ENCODE data around the gene FDXR.
"Not testable (repeated sequence)": the region's sequence is repeated elsewhere in the genome, so short reads cannot be mapped to it uniquely, and the experiment has no call there.

FDXR gene

DNA sequence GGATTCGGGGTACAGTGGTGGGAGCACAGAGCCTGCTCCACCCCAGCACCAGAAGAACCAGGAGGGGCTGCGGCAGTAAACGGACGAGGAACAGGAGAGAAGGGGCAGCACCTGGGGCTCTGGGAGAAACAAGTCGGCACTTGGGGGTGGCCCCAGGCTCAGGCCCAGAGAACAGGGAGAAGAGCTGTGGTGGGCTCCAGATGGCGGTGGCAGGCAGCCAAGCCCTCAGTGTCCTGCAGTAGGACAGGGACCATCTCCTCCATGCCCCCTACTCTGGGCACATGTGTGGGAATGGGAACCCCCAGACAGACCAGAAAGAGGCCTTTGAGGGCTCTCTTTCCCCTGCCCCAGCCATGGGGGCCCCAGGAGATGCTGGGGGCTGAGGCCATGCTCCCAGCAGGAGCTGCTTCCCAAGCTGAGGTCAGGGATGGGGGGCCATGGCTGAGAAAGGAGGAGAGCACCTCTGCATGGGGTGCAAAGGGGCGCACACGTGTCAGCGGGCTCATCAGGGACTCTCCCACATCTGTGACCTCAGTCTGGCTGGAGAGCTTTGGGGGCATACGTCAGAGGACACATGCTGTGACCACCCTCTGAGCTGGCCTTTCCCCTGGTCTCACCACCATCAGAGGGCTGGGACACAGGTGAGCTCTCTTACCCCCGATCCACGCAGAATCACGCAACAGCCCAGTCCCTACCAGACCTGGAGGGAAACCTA lies 43.5 kb upstream of the FDXR start:
- Histone ChIP-seq H3K27ac (replicated peaks) (no peak overlapping the region), H3K4me3 (replicated peaks; ENCODE audit: insufficient read depth, low read length) (no peak overlapping the region)
- TF ChIP-seq GABPA (IDR thresholded peaks at IDR 0.05; ENCODE audit: low read depth): no peak
- no peak for TF ChIP-seq SPI1 (IDR thresholded peaks at IDR 0.05; ENCODE audit: borderline replicate concordance, low read depth)
- TF ChIP-seq POLR2AphosphoS5 (IDR thresholded peaks at IDR 0.05; ENCODE audit: low read depth): no peak
- TF ChIP-seq, protein P1, sequence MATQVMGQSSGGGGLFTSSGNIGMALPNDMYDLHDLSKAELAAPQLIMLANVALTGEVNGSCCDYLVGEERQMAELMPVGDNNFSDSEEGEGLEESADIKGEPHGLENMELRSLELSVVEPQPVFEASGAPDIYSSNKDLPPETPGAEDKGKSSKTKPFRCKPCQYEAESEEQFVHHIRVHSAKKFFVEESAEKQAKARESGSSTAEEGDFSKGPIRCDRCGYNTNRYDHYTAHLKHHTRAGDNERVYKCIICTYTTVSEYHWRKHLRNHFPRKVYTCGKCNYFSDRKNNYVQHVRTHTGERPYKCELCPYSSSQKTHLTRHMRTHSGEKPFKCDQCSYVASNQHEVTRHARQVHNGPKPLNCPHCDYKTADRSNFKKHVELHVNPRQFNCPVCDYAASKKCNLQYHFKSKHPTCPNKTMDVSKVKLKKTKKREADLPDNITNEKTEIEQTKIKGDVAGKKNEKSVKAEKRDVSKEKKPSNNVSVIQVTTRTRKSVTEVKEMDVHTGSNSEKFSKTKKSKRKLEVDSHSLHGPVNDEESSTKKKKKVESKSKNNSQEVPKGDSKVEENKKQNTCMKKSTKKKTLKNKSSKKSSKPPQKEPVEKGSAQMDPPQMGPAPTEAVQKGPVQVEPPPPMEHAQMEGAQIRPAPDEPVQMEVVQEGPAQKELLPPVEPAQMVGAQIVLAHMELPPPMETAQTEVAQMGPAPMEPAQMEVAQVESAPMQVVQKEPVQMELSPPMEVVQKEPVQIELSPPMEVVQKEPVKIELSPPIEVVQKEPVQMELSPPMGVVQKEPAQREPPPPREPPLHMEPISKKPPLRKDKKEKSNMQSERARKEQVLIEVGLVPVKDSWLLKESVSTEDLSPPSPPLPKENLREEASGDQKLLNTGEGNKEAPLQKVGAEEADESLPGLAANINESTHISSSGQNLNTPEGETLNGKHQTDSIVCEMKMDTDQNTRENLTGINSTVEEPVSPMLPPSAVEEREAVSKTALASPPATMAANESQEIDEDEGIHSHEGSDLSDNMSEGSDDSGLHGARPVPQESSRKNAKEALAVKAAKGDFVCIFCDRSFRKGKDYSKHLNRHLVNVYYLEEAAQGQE (IDR thresholded peaks at IDR 0.05; ENCODE audit: insufficient replicate concordance, low read depth): no peak
- TF ChIP-seq, protein P2, sequence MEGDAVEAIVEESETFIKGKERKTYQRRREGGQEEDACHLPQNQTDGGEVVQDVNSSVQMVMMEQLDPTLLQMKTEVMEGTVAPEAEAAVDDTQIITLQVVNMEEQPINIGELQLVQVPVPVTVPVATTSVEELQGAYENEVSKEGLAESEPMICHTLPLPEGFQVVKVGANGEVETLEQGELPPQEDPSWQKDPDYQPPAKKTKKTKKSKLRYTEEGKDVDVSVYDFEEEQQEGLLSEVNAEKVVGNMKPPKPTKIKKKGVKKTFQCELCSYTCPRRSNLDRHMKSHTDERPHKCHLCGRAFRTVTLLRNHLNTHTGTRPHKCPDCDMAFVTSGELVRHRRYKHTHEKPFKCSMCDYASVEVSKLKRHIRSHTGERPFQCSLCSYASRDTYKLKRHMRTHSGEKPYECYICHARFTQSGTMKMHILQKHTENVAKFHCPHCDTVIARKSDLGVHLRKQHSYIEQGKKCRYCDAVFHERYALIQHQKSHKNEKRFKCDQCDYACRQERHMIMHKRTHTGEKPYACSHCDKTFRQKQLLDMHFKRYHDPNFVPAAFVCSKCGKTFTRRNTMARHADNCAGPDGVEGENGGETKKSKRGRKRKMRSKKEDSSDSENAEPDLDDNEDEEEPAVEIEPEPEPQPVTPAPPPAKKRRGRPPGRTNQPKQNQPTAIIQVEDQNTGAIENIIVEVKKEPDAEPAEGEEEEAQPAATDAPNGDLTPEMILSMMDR (IDR thresholded peaks at IDR 0.05; ENCODE audit: insufficient read depth, low read length): no peak

DNA sequence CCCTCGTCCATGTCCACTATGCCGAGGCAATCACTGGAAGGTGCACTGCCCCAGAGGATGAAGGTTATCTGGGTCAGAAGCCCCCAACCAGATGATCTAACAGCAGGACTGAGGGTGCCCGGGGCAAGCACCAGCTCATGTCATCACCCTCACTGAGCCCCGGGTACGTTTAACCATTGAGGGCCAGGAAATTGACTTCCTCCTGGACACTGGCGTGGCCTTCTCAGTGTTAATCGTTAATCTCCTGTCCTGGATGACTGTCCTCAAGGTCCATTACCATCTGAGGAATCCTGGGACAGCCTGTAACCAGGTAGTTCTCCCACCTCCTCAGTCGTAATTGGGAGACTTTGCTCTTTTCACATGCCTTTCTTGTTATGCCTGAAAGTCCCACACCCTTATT lies 38.6 kb upstream of the FDXR start:
- H3K27ac ChIP-seq (replicated peaks); DNase-seq (ENCODE audit: low read depth in 1 of 2, low spot score in 1 of 2); H3K4me3 ChIP-seq (replicated peaks; ENCODE audit: insufficient read depth, low read length); H3K27me3 ChIP-seq (ENCODE audit: insufficient read depth, poor library complexity, severe bottlenecking): not testable (repeated sequence)

More for the DNA sequence above, 43.5 kb upstream of the FDXR start:
- no peaks in the 10 kb centered on the region for H3K27me3 ChIP-seq (ENCODE audit: insufficient read depth, poor library complexity, severe bottlenecking)
- no peak for DNase-seq (ENCODE audit: low read depth in 1 of 2, low spot score in 1 of 2)

DNA sequence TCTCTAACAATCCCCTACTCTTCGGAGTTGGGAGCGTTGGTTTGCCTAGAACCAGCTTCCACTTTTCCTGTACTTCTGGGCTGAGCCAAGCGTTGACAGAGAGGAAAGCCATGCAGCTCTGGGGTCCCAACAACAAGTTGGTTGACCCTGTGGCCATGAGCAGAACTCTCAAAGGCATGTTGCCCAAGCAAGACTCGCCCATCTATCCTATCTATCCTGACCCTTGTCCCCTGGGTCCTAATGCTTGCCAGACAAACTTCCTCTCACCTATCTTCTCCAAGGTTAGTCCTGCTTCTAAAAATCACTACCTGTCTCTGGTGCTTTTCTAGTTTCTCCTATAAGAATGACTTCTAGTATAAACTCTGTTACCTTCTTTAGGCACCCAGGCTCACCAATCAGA lies 36.3 kb upstream of the FDXR start:
- not testable (repeated sequence) for DNase-seq (ENCODE audit: low read depth in 1 of 2, low spot score in 1 of 2); H3K4me3 ChIP-seq (replicated peaks; ENCODE audit: insufficient read depth, low read length); H3K27ac ChIP-seq (replicated peaks); H3K27me3 ChIP-seq (ENCODE audit: insufficient read depth, poor library complexity, severe bottlenecking)

DNA sequence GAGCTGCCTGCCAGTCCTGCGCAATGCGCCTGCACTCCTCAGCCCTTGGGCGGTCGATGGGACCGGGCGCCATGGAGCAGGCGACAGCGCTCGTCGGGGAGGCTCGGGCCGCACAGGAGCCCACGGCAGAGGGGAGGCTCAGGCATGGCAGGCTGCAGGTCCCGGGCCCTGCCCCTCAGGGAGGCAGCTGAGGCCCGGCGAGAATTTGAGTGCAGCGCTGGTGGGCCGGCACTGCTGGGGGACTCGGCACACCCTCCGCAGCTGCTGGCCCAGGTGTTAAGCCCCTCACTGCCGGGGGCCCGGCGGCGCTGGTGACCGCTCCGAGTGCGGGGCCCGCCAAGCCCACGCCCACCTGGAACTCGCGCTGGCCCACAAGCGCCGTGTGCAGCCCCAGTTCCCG lies 34.2 kb upstream of the FDXR start:
- DNase-seq (ENCODE audit: low read depth in 1 of 2, low spot score in 1 of 2): no peak
- no peak overlapping the region for H3K27ac ChIP-seq (replicated peaks)
- no peaks in the 10 kb centered on the region for H3K27me3 ChIP-seq (ENCODE audit: insufficient read depth, poor library complexity, severe bottlenecking)
- no peak for TF ChIP-seq POLR2AphosphoS5 (IDR thresholded peaks at IDR 0.05; ENCODE audit: low read depth)
- TF ChIP-seq, protein P2 (IDR thresholded peaks at IDR 0.05; ENCODE audit: insufficient read depth, low read length): no peak
- no peak overlapping the region for H3K4me3 ChIP-seq (replicated peaks; ENCODE audit: insufficient read depth, low read length)

DNA sequence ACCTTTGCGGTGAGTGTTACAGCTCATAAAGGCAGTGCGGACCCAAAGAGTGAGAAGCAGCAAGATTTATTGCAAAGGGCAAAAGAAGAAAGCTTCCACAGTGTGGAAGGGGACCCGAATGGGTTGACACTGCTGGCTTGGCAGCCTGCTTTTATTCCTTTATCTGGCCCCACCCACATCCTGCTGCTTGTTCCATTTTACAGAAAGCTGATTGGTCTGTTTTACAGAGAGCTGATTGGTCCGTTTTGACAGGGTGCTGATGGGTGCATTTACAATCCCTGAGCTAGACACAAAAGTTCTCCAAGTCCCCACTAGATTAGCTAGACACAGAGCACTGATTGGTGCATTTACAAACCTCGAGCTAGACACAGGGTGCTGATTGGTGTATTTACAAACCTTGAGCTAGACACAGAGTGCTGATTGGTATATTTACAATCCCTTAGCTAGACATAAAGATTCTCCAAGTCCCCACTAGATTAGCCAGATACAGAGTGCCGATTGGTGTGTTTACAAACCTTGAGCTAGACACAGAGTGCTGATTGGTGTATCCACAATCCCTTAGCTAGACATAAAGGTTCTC lies 33.5 kb upstream of the FDXR start:
- H3K4me3 ChIP-seq (replicated peaks; ENCODE audit: insufficient read depth, low read length); DNase-seq (ENCODE audit: low read depth in 1 of 2, low spot score in 1 of 2); H3K27me3 ChIP-seq (ENCODE audit: insufficient read depth, poor library complexity, severe bottlenecking); H3K27ac ChIP-seq (replicated peaks): not testable (repeated sequence)

DNA sequence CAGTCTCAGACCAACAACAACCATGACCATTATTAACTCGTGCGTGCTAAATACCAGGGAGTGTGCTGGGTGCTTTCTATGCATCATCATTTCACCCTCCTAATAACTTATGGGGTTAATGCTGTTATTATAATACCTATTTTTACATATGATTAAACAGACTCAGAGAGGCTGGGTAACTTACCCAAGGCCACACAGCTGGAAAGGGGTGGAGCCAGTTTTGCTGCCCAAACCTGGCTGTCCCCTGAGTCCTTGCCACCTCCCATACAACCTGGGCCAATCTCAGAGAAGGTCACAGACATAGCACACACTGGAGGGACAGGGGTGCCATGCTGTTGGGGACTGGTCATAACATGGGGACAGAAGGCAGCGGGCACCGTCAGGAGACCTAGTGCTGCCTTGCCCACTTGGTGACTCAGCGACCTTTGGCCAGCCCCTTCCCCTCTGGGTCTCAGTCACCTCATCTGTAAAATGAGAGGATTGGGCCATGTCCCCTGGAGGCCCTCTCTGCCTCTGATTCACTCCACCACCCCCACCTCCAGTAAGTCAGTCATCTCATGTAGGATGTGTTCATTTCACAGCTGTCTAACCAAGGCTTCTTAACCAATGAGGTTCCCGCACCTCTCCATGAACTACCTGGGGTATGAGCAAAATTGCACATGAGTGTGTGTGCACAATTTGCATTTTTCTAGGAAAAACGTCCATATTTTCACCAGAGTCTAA lies 32.1 kb upstream of the FDXR start:
- H3K27me3 ChIP-seq (ENCODE audit: insufficient read depth, poor library complexity, severe bottlenecking): no peaks in the 10 kb centered on the region
- TF ChIP-seq, protein P1 (IDR thresholded peaks at IDR 0.05; ENCODE audit: insufficient replicate concordance, low read depth): no peak
- TF ChIP-seq POLR2AphosphoS5 (IDR thresholded peaks at IDR 0.05; ENCODE audit: low read depth) (no peak), SPI1 (IDR thresholded peaks at IDR 0.05; ENCODE audit: borderline replicate concordance, low read depth) (no peak), GABPA (IDR thresholded peaks at IDR 0.05; ENCODE audit: low read depth) (no peak)
- TF ChIP-seq, protein P2 (IDR thresholded peaks at IDR 0.05; ENCODE audit: insufficient read depth, low read length): no peak
- no peak overlapping the region for H3K4me3 ChIP-seq (replicated peaks; ENCODE audit: insufficient read depth, low read length)
- DNase-seq (ENCODE audit: low read depth in 1 of 2, low spot score in 1 of 2): no peak
- no peak overlapping the region for H3K27ac ChIP-seq (replicated peaks)
